Panc1 (cell line): ENCODE results near the gene YPEL3. TPM values are rescaled to one million over a fixed set of nuclear protein-coding genes. Genes with fewer than 3 reads are reported as not detected.

Source experiments
- ATAC-seq: fragments of 200-7000 bp; cut with Tn5 transposase; 2 replicates; pipeline ENCODE4 v1.9.1; 2020; ENCODE audit warnings: mild to moderate bottlenecking, moderate library complexity
- BruUV-seq: library from RNA; stranded (reverse); fragments of 400-500 nt; replicated peaks from 2 replicates; lab custom pipeline; 2021; lab: Mats Ljungman, UMichigan
- CTCF ChIA-PET: fragments of 300-600 bp; sonication (Branson Sonifier 250); formaldehyde crosslinking; loops from one replicate; lab custom pipeline; 2022; ENCODE audit warnings: antibody characterized with exemption; lab: Charles Lee
- POLR2A ChIA-PET: fragments of 300-600 bp; sonication (Branson Sonifier 250); formaldehyde crosslinking; loops from one replicate; lab custom pipeline; 2022; ENCODE audit warnings: antibody characterized with exemption; lab: Charles Lee
- DNase-seq: peaks from one replicate; pipeline ENCODE4 v3.0.0-alpha.2; 2010; ENCODE audit warnings: low read depth, low spot score
- H3K27ac ChIP-seq: 2 replicates; pipeline ENCODE4 v1.5.1; 2011; ENCODE audit warnings: mild to moderate bottlenecking, low read length, inconsistent platforms
- H3K27me3 ChIP-seq: fragments of 200-500 bp; sonication (Bioruptor generic); 2 replicates; pipeline ENCODE4 v1.6.0; 2014; ENCODE audit warnings: low read length, inconsistent platforms; ENCODE audit not compliant: control insufficient read depth, insufficient read depth
- H3K36me3 ChIP-seq: fragments of 200-500 bp; sonication (Bioruptor generic); 2 replicates; pipeline ENCODE4 v1.5.1; 2014; ENCODE audit warnings: inconsistent platforms, mild to moderate bottlenecking, low read length, moderate library complexity; ENCODE audit not compliant: control insufficient read depth, insufficient read depth
- H3K4me1 ChIP-seq: 2 replicates; pipeline ENCODE4 v1.5.1; 2011; ENCODE audit warnings: inconsistent platforms, mild to moderate bottlenecking, low read length, moderate library complexity; ENCODE audit not compliant: control insufficient read depth, insufficient read depth
- H3K4me3 ChIP-seq, 2 experiments: 2 replicates each; pipeline ENCODE4 v1.5.1; 2011 to 2012; ENCODE audit warnings: low read depth in 2 of 2, low read length in 2 of 2, mild to moderate bottlenecking in 2 of 2, inconsistent platforms in 1 of 2, moderate library complexity in 1 of 2
- H3K9me3 ChIP-seq: fragments of 200-500 bp; sonication (Bioruptor generic); 2 replicates; pipeline ENCODE4 v1.5.1; 2014; ENCODE audit warnings: low read depth, mild to moderate bottlenecking, inconsistent platforms, low read length, moderate library complexity; ENCODE audit not compliant: control insufficient read depth, insufficient read depth
- CTCF ChIP-seq: fragments of 450-650 bp; IDR thresholded peaks from 2 replicates; pipeline ENCODE4 v1.5.1; 2017; ENCODE audit warnings: mild to moderate bottlenecking
- POLR2AphosphoS5 ChIP-seq: IDR thresholded peaks from 2 replicates; pipeline ENCODE4 v1.6.1; 2012; ENCODE audit warnings: mild to moderate bottlenecking, low read depth, low read length, moderate library complexity
- REST ChIP-seq, 2 experiments: IDR thresholded peaks; 2 replicates each; pipeline ENCODE4 v1.6.1; 2011 to 2012; ENCODE audit warnings: low read depth in 2 of 2, control low read depth in 1 of 2, low read length in 1 of 2, mild to moderate bottlenecking in 1 of 2, moderate library complexity in 1 of 2; ENCODE audit not compliant: insufficient read depth in 1 of 2
- SIN3A ChIP-seq: IDR thresholded peaks from 2 replicates; pipeline ENCODE4 v1.6.1; 2012; ENCODE audit warnings: low read depth, mild to moderate bottlenecking, low read length, moderate library complexity, borderline replicate concordance; ENCODE audit not compliant: insufficient read depth
- TCF7L2 ChIP-seq: IDR thresholded peaks from 2 replicates; pipeline ENCODE4 v1.6.1; 2011; ENCODE audit warnings: mild to moderate bottlenecking, low read depth, low read length, inconsistent platforms
- in situ Hi-C: cut with HindIII; loops from 2 replicates; pipeline ENCODE4 v1.10.0; 2016; ENCODE audit warnings: low sequenced_read_pairs, low pct_unique_long_range_greater_than_20kb
- intact Hi-C: fragments of 100-400 bp; cut with micrococcal nuclease; formaldehyde crosslinking; loops from one replicate; pipeline ENCODE4 v1.10.0; 2022; ENCODE audit not compliant: unreplicated experiment
- total RNA-seq: library from RNA; stranded (reverse); gene quantifications from one replicate; pipeline ENCODE4 v1.2.1, GENCODE V29; 2021; ENCODE audit not compliant: unreplicated experiment

YPEL3 gene
- total RNA-seq, 1 experiment from 2014 or later = 0.69 TPM

DNA sequence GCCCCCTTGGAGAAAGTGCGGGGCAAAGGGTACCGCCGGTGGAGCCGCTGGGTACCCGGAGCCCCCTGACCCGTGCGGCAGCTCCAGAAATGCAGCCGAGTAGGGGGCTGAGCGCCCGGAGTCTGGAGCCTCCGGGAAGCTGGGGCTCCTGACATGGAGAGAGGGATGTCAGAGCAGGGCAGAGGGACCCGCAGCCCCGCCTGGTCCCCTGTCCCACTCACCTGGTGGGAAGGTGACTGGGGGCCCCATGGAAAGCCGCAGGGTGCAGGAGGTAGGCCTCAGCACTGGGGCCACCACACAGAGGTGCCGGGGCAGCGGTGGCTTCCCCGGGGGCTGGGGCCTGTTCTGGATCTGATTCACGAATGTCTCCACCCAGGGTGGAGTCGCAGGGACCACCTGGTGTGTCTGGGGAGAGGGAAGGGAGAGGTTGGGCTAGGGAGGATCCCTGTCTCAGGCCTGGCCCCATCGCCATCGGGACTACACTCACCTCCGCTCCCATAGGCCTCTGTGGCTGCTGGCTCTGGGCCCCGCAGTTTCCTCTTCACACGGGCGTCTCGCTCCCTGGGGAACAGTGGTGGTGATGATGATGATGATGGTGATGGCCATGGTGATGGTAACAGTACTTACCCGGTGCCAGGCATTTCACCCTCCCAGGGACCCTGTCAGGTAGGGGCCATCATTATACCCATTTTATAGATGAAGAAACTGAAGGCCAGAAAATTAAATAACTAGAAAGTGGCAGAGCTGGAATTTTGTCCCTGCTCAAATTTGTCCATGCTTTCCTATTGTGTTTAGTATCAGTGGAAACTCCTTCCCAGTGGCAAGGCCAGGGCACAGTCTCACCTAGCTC, 9.5 kb downstream of the YPEL3 start:
- BruUV-seq = no TSS peak
- POLR2A ChIA-PET = no interaction called here

GRCh38 chr16:30085820-30086219, 10.2 kb downstream of the YPEL3 start:
- DNase-seq (no peak), ATAC-seq (no peak)
- no peak overlapping the region for H3K27ac ChIP-seq
- H3K4me3 ChIP-seq = no peak overlapping the region
- ChIA-PET CTCF (no interaction called here), POLR2A (no interaction called here)
- intact Hi-C loops = no loop called here
- H3K4me1 ChIP-seq = peaks cover 13% of the 10 kb centered on the region
- peaks cover 4% of the 10 kb centered on the region; the same call in 1 of the 2 replicates for H3K36me3 ChIP-seq
- no TSS peak for BruUV-seq
- no peaks in the 10 kb centered on the region for H3K27me3 ChIP-seq
- no peaks in the 10 kb centered on the region for H3K9me3 ChIP-seq
- in situ Hi-C loops = no loop called here
- TF ChIP-seq REST (IDR thresholded peaks at IDR 0.05; ENCODE audit: insufficient read depth in 1 of 2, low read depth in 2 of 2, low read length in 1 of 2) = no peak
- TF ChIP-seq CTCF = no peak
- no peak for TF ChIP-seq SIN3A
- TF ChIP-seq TCF7L2 = no peak
- TF ChIP-seq POLR2AphosphoS5 = no peak

More for the DNA sequence above, 9.5 kb downstream of the YPEL3 start:
- no peak for TF ChIP-seq REST (IDR thresholded peaks at IDR 0.05; ENCODE audit: insufficient read depth in 1 of 2, low read depth in 2 of 2, low read length in 1 of 2)
- no peak for TF ChIP-seq TCF7L2
- no peak for TF ChIP-seq SIN3A
- TF ChIP-seq POLR2AphosphoS5 = no peak
- no peak for TF ChIP-seq CTCF
- in situ Hi-C loops = no loop called here
- ATAC-seq (no peak), DNase-seq (no peak)
- intact Hi-C loops = no loop called here
- H3K27me3 ChIP-seq = no peaks in the 10 kb centered on the region
- H3K36me3 ChIP-seq = peaks cover 4% of the 10 kb centered on the region; the same call in 1 of the 2 replicates
- no peaks in the 10 kb centered on the region for H3K9me3 ChIP-seq
- no peak overlapping the region for H3K27ac ChIP-seq
- CTCF ChIA-PET = no interaction called here
- no peak overlapping the region for H3K4me3 ChIP-seq
- H3K4me1 ChIP-seq = peaks cover 13% of the 10 kb centered on the region
